GM19397 (cell line): Measurements from ENCODE around the gene FPR2.
"Not testable (repeated sequence)": the region's sequence is repeated elsewhere in the genome, so short reads cannot be mapped to it uniquely, and the experiment has no call there.

Experiments used
- ATAC-seq: cut with Tn5 transposase; IDR thresholded peaks from one replicate; pipeline ENCODE4 v1.9.1; 2021; ENCODE audit warnings: mild to moderate bottlenecking, moderate library complexity; ENCODE audit not compliant: unreplicated experiment

FPR2 gene

GRCh38 chr19:51760697-51761356 is at the start of gene FPR2:
Gene FPR2 (plus strand): TSS chr19:51761180. CDS start chr19:51768659, 7,479 bp downstream.
- no peak for ATAC-seq

GRCh38 chr19:51711702-51712101 is 49.3 kb upstream of the FPR2 start:
- ATAC-seq = no peak

GRCh38 chr19:51712461-51713081 is 48.4 kb upstream of the FPR2 start:
- ATAC-seq = no peak

GRCh38 chr19:51713319-51714285 is 47.4 kb upstream of the FPR2 start:
- no peak for ATAC-seq

- ATAC-seq = no peak
Measured at GRCh38 chr19:51714848-51715247, 46.1 kb upstream of the FPR2 start.

- ATAC-seq = no peak
Measured at GRCh38 chr19:51715850-51716249, 45.1 kb upstream of the FPR2 start.

- no peak for ATAC-seq
Measured at GRCh38 chr19:51716925-51717324, 44.1 kb upstream of the FPR2 start.

- no peak for ATAC-seq
Measured at GRCh38 chr19:51719251-51719988, 41.6 kb upstream of the FPR2 start.

- no peak for ATAC-seq
Measured at GRCh38 chr19:51721905-51722304, 39.1 kb upstream of the FPR2 start.

GRCh38 chr19:51722492-51722891 is 38.5 kb upstream of the FPR2 start:
- ATAC-seq = no peak

GRCh38 chr19:51724543-51724942 is 36.4 kb upstream of the FPR2 start:
- ATAC-seq = no peak

- ATAC-seq = no peak
Measured at GRCh38 chr19:51726049-51726448, 34.9 kb upstream of the FPR2 start.

- ATAC-seq = no peak
Measured at GRCh38 chr19:51727349-51727880, 33.6 kb upstream of the FPR2 start.

- no peak for ATAC-seq
Measured at GRCh38 chr19:51729781-51730180, 31.2 kb upstream of the FPR2 start.

GRCh38 chr19:51733742-51734522 is 27.0 kb upstream of the FPR2 start:
- ATAC-seq = no peak

- no peak for ATAC-seq
Measured at GRCh38 chr19:51735759-51736449, 25.1 kb upstream of the FPR2 start.

- no peak for ATAC-seq
Measured at GRCh38 chr19:51737389-51737788, 23.6 kb upstream of the FPR2 start.

- no peak for ATAC-seq
Measured at GRCh38 chr19:51737924-51738323, 23.1 kb upstream of the FPR2 start.

GRCh38 chr19:51738523-51738922 is 22.5 kb upstream of the FPR2 start:
- not testable (repeated sequence) for ATAC-seq
